NCI-H748 (cell line): ENCODE measurements around the gene IFITM5.
"Not testable (repeated sequence)": the region's sequence is repeated elsewhere in the genome, so short reads cannot be mapped to it uniquely, and the experiment has no call there.

Experiments used
- DNase-seq: peaks from one replicate; lab custom pipeline; 2025; ENCODE audit not compliant: unreplicated experiment; lab: John Stamatoyannopoulos, UW

IFITM5 gene

DNA sequence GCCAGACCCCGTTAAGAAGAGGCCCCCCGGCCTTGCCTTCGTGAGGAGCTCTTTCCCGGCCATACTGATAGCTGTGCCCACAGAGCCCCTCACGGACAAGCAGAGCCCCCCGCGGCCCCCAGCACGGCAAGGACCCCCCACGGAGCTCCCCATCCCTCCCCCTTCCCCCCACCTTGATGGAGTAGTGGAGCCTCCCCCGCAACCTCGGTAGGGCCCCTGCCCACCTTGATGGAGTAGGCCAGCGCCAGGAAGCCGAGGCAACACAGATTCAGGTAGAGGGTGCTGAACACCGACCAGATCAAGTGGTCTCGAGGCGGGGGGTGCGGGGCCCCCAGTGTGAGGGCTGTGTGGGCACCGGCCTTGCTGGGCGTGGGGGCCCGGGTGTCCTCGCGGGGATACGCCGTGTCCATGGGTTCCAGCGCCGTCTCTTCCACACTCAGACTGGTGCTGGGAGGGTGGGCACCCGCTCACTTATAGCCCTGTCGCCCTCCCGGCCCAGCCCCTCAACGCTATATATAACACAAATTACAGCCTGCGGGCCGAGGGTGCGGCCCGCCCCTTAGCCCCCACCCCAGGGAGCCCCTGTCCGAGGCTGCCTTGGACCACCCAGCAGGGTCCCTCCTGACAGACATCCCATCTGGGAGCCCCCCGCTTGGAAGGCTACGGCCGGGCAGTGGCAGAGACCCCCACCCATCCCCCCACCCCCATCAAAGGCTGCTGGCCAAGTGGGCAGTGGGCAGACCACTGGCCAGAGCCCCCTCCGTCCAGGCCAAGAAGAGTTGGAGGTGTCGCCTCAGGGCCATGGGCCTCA lies at the start of gene IFITM5:
TSS of gene IFITM5 (minus strand) at position 446 of the 811 bp plus-strand sequence. CDS start at position 410, 36 bp downstream.
- DNase-seq: no peak

DNA sequence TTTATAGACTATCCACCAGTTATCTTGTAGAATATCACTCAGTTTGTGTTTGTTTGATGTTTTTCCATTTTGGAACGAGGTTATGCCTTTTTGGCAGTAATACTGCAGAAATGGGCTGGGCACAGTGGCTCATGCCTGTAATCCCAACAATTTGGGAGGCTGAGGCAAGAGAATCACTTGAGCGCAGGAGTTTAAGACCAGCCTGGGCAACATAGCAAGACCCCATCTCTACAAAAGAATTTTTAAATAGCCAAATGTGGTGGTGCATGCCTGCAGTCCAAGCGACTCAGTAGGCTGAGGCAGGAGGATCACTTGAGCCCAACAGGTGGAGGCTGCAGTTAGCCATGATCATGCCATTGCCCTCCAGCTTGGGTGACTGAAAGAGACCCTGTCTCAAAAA lies 47.2 kb upstream of the IFITM5 start:
- DNase-seq: no peak

DNA sequence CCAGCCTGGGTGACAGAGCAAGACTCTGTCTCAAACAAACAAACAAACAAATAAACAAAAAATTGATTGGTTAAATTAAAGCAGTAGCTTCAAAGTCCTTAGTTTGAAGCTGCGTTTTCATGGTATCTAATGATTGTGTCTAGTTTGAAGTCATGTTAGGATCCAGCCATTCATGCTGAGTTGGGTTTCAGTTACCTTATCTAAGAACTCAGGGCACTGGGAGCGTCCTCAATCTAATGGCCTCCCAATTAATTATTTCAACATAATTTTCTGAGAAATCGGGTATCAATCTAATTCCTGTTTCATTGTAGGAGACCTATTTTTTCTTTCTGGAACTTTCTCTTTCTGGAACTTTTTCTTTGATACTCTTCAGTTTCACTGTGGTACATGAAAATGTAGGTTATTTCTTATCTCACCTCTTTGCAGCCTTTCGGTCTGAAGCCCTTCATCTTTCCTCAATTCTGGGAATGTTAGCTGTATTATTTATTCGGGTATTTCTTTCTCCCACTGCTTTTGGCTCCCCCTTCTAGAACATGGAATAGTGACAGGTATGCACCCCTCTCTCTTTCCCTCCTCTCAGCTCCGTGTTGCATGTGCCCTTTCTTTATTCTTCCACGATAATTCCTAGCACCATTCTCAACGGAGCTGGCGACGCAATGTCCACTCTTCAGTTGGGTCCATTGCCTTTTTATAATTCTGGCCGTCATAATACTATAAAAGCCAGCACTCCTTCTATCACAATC lies 45.7 kb upstream of the IFITM5 start:
- no peak for DNase-seq

DNA sequence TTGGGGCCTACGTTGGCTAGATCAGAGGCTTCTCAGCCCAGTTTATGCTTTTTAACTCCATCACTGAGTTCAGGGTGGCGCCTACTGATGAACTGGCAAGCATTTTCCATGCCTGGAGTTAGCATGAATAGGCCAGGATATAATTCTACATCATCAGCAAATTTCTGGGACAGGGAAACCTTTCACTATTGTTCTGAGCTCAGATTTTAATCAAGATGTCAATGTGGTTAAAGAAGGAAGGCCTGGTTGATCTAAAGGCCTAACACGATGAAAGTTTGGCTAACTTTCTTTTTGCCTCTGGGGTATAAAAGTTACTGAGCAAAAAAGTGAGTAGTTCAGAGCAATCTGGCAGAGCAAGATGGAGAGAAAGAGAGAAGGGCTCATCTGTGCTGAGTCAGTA lies 43.0 kb upstream of the IFITM5 start:
- no peak for DNase-seq

DNA sequence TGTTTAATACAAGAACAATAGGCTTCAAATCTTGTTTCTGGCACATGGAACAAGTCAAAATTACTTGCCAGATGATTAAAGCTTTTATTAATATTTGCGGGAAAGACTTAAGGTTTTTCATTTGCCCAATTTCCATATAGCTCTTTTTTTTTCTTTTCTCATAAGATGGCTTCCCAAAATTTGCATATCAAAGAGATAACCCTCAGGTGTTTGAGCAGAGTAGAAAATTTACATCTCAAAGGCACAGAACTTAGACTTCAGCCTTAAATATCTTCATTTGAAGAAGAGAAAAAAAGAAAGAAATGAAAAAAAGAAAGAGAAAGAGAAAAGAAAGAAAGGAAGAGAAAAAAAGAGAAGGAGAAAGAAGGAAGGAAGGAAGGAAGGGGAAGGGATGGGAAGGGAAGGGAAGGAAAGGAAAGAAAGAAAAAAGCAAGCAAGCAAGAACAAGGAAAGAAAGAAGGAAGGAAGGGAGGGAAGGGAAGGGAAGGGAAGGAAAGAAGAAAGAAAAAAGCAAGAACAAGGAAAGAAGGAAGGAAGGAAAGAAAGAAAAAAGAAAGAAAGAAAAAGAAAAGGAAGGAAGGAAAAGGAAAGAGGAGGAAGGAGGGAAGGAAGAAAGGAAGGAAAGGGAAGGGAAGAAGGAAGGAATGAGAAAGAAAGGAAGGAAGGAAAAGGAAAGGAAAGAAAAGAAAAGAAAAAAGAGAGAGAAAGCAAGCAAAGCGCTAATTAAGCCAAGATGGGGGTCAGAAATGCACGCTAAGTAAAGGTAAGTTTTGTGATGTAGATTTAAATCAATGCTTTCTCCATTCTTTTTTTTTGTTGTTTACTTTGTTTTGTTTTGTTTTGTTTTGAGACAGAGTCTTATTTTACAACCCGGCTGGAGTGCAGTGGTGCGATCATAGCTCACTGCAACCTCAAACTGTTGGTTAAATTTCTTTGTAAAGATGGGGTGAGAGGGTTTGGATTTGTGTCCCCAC lies 41.5 kb upstream of the IFITM5 start:
- DNase-seq: no peak

DNA sequence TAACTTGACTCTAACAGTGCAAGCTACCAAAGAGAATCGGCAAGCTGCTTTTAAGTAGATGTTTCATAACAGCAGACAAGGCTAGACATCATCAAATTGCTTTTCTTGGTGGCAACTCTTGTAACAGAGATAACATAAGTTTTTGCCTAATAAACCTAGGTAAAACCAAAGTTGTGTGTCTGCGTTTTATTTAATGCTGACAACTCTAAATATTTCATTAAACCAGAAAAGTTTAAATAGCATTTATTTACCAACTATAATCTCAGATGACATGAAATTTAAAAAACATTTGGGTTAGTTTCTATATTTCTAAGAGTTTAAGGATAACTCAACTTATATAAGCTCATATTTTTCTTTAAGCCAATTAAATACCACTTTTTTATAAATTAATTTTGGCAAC lies 40.6 kb upstream of the IFITM5 start:
- DNase-seq: no peak

DNA sequence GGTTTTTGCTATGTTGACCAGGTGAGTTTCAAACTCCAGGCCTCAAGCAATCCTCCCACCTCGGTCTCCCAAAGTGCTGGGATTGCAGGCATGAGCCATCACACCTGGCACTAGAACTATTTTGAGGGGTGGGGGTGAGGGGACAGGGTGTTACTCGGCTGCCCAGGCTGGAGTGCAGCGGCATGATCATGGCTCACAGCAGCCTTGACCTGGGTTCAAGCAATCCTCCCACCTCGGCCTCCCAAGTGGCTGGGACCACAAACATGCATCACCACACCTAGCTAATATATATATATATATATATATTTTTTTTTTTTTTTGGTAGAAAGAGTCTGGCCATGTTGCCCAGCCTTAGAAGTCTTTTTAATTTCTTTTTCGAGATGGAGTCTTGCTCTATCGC lies 38.4 kb upstream of the IFITM5 start:
- DNase-seq: no peak

DNA sequence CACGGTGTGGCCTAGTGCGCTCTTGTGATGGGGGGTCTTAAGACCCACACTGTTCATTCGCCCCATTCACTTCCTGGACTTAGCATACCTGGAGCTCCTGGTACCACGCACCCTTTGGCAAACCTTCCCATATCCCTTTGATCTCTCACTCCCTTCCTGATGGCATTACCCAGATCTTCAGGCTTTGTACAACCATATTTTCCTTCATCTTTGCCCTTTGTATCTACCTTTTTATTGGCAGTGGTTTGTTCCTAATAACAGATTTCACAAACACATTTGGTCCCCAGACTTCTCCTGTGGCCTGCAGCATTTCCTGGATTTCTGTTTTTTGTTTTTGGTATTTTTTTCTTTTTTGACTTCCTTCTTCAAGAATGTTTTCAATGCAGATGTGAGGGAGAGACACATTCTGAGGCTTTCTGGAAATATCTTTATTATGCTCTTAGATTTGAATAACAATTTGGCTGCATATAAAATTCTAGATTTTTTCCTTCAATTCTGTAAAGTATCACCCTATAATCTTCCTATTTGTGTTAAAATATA lies 37.4 kb upstream of the IFITM5 start:
- DNase-seq: no peak

DNA sequence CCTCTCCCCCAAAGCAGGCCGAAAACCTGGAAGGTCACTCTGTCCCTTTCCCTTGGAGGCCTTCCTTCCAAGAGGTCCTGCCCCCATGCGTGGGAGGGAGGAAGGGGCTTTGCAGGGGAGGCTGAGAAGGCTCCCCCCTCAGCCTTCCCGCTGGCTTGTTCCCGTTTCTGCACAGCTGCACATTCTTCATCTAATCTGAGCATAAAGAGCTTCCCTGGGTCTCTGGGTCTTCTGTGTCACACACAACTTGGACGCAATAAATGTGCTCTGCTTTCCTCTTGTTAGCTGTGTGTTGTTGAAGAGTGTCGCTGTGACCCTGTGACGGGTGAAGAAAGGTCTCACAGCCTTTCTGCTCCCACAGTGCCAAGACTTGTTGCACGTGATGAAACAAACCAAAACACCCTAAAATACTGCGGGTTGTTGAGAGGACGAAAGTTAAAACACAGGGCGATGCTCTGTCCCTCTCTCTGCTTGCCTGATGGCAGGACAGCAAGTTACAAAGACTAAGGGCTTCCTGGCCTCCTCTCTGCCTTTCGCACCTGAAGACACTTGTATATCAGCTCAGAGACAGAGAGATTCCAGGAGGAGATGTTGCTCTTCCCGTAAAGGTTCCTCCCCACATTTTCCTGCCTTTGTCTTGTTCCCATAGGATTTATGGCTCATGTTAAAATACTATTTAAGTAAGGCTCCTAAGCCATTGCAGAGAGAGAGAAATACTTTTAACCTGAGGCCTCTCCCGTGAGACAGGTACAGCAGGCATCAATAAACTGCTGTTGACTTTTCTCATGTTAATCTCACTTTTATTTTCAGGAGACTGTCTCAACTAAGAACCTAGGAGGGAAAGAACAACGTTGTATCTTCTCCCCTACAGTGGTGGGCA lies 36.7 kb upstream of the IFITM5 start:
- no peak for DNase-seq

DNA sequence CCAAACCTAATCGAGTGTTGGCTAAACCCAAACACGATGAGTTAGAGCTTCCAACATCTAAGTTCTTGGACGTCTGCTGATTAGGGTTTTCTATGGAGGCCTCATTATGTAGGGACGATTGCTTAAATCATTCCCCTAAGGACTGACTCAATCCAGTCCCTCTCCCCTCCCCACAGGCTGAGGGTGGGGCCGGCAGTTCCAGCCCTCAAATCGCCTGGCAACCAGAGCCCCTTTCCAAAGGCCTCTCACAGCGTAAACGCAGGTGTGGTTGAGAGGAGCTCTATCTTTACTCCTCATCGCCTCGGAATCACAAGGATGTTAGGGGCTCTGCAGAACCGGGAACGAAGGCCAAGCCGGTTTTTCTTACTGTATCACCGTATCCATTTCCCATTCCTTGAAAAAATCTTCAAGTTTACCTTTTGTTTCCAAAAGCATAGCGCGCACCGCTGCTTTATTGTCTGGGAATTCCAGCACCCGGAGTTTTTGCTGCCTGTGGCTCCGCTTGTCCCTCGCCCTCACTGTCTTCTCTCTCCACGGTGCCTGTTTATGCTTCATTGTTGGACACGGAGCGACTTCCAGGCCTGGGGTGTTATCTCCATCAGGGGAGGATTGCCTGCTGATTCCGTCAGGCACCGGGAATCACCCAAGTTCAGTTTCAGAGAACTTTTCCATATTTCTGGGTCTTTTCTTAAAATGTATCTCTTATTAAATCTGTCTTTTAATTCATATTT lies 35.1 kb upstream of the IFITM5 start:
- peak; percentile 67 for DNase-seq

DNA sequence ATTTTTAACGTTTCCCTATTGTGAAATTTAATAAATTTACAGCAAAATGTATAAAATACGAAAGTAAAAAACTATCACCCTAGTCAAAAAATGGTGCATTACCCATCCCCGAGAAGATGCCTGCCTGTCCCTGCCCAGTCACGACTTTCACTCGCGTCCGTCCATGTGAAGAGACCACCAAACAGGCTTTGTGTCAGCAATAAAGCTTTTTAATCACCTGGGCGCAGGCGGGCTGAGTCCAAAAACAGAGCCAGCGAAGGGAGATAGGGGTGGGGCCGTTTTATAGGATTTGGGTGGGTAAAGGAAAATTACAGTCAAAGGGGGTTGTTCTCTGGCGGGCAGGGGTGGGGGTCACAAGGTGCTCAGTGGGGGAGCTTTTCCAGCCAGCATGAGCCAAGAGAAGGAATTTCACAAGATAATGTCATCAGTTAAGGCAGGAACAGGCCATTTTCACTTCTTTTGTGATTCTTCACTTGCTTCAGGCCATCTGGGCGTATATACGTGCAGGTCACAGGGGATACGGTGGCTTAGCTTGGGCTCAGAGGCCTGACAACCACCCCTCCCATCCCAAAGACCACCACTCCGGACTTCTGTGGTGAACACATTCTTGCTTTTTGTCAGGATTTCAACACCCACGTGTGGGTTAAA lies 34.4 kb upstream of the IFITM5 start:
- not testable (repeated sequence) for DNase-seq

DNA sequence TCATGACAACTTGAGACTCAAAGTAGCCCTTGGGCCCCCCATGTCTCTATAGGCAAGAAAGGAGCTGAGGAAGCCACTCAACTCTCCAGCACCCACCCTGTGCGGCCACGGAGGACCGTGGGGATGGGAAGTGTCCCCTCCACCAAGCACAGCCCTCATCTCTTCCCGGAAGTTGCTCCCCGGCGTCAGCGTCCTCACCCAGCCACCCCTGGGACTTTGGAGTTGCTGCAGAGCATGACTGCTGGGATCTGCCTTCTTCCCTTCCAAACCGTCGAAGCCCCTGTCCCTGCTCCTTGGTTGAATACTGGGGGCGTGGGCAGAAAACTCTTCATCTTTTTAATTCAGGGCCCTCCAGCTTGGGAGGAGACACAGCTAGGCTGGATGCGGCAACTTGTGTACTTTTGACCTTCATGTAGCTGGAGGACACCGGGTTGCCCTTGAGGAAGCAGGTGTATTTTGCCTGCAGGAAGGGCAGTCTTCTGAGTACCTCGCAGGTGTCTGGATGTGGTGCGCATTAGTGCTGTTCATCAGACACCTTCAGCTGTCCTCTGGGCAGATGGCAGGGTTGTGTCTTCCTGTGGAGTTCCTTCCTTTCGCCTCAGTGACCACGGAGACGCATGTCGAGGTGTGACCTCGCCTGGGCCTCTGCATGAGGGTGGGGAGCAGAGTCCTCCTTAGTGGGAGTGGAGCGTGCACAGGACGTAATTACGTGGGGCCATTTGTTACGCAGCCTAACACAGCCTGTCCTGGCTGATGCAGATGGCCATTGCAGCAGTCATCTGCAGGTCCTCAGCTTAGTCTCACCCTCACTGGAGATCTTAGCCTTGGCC lies 33.5 kb upstream of the IFITM5 start:
- no peak for DNase-seq

DNA sequence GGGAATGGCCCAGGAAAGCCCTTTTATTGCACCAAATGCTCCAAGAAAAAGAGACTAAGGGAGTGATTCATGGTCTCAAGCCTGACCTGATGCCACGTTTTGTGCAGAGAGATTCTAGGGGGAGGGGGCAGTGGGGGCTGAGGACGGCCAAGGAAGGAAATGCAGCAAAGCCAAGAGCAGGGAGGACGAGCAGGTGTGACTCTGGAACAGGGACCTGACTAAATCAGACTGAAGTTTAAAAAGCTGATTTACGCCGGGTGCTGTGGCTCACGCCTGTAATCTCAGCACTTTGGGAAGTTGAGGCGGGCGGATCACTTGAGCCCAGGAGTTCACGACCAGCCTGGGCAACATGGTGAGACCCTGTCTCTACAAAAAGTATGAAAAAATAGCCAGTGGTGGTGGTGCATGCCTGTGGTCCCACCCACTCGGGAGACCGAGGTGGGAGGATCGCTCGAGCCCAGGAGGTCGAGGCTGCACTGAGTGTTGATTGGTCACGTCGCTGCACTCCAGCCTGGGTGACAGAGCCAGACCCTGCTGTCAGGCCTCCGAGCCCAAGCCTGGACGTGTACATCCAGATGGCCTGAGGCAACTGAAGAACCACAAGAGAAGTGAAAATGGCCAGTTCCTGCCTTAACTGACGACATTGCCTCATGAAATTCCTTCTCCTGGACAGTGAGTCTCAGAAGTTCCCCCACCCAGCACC lies 32.2 kb upstream of the IFITM5 start:
- DNase-seq: no peak

DNA sequence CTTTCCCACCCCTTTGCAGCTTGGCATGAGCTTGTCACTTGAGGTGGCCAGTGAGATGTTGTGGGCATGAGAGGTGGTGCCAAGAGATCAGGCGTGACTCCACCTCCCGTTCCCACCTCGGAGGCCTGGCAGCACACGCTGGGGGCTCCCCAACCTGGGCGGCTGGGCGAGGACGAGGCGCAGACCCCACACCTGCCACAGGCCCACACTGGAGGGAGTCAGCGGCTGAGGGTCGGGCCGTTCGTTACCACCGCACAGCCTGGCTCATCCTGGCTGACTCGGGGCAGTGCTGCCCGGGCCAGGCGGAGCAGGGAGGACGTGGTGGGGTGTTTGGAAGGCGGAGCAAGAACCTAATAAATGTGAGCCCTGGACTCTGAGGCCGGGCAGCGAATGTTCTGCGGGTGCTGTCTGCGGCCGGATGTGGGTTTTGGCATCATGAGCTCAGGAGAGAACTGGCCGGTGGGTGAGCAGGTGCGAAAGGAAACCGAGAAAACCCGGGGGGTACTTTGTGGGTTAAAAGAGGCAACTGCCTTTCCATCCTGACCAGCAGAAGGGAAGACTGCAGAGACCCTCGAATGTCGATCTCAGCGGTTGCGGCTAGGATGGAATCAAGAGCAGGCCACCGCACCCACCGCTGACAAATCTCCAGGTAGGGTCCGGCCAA lies 31.5 kb upstream of the IFITM5 start:
- DNase-seq: no peak

DNA sequence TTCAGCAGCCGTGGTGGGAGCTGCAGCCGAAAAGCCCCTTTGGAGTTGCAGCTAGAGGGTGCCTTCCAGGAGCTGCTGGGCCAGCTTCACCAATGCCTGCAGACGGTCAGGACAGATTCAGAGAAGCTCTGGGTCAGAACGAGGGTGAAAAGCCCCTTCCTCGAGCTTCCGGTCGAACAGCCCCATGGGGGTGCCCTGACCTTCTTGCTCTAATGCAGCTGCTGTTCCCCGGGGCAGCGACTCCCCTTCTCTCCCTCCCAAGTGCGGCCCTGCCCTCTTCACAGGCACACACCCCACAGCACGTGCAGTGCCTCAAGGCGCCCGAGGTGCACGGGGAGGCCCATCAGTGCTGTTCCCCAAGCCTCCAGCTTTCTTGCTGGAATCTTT lies 31.0 kb upstream of the IFITM5 start:
- DNase-seq: no peak

DNA sequence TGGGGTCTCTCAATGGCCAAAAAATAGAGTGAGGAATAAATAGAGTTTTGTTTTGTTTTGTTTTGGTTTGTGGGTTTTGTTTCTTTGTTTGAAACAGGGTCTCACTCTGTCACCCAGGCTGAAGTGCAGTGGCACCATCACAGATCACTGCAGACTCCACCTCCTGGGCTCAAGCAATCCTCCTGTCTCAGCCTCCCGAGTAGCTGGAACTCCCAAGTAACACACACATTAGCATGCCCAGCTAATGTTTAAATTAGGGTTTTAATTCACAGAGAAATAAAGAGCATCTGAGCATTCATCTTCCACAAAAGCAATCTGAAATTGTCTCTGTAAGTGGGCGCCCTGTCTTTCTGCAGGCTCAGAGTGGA lies 30.5 kb upstream of the IFITM5 start:
- DNase-seq: no peak

DNA sequence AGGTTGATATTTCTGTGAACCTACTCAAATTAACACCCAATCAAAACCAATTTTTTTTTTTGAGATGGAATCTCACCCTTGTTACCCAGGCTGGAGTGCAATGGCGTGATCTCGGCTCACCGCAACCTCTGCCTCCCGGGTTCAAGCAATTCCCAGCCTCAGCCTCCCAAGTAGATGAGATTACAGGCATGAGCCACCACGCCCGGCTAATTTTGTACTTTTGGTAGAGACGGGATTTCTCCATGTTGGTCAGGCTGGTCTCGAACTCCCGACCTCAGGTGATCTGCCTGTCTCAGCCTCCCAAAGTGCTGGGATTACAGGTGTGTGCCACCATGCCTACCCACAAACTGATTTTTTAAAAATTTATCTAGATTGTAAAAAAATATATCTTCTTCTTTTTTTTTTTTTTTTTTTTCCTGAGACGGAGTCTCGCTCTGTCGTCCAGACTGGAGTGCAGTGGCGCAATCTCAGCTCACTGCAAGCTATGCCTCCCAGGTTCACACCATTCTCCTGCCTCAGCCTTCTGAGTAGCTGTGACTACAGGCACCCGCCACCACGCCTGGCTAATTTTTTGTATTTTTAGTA lies 29.3 kb upstream of the IFITM5 start:
- not testable (repeated sequence) for DNase-seq
